ENCODE measurements around the gene UQCR10. TPM values are rescaled to one million over a fixed set of nuclear protein-coding genes. Genes with fewer than 3 reads are reported as not detected.

Gene UQCR10
- total RNA-seq, 1 donor from 2014 or later: 42.4 TPM

- Histone ChIP-seq H3K36me3 (ENCODE audit: control insufficient read depth, insufficient read depth, low read length) (peaks cover 20% of the 10 kb centered on the region), H3K27me3 (ENCODE audit: control insufficient read depth, insufficient read depth, low read length) (no peaks in the 10 kb centered on the region), H3K4me3 (ENCODE audit: low read depth, low read length) (no peak overlapping the region)
- FAIRE-seq: no peak
- DNase-seq (ENCODE audit: low read depth): no peak
- TF ChIP-seq, protein P1, sequence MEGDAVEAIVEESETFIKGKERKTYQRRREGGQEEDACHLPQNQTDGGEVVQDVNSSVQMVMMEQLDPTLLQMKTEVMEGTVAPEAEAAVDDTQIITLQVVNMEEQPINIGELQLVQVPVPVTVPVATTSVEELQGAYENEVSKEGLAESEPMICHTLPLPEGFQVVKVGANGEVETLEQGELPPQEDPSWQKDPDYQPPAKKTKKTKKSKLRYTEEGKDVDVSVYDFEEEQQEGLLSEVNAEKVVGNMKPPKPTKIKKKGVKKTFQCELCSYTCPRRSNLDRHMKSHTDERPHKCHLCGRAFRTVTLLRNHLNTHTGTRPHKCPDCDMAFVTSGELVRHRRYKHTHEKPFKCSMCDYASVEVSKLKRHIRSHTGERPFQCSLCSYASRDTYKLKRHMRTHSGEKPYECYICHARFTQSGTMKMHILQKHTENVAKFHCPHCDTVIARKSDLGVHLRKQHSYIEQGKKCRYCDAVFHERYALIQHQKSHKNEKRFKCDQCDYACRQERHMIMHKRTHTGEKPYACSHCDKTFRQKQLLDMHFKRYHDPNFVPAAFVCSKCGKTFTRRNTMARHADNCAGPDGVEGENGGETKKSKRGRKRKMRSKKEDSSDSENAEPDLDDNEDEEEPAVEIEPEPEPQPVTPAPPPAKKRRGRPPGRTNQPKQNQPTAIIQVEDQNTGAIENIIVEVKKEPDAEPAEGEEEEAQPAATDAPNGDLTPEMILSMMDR (IDR thresholded peaks at IDR 0.05; ENCODE audit: insufficient read depth, low read length, severe bottlenecking): no peak
These were observed 18.9 kb downstream of the UQCR10 start for GRCh38 chr22:29786031-29786430.

- no peaks in the 10 kb centered on the region for H3K27me3 ChIP-seq (ENCODE audit: control insufficient read depth, insufficient read depth, low read length)
- no peak overlapping the region for H3K4me3 ChIP-seq (ENCODE audit: low read depth, low read length)
- TF ChIP-seq, protein P1 (IDR thresholded peaks at IDR 0.05; ENCODE audit: insufficient read depth, low read length, severe bottlenecking): no peak
- peak; percentile 71 for DNase-seq (ENCODE audit: low read depth)
- FAIRE-seq: no peak
- peaks cover 23% of the 10 kb centered on the region for H3K36me3 ChIP-seq (ENCODE audit: control insufficient read depth, insufficient read depth, low read length)
These were observed 20.3 kb downstream of the UQCR10 start for GRCh38 chr22:29787371-29787980.

DNA sequence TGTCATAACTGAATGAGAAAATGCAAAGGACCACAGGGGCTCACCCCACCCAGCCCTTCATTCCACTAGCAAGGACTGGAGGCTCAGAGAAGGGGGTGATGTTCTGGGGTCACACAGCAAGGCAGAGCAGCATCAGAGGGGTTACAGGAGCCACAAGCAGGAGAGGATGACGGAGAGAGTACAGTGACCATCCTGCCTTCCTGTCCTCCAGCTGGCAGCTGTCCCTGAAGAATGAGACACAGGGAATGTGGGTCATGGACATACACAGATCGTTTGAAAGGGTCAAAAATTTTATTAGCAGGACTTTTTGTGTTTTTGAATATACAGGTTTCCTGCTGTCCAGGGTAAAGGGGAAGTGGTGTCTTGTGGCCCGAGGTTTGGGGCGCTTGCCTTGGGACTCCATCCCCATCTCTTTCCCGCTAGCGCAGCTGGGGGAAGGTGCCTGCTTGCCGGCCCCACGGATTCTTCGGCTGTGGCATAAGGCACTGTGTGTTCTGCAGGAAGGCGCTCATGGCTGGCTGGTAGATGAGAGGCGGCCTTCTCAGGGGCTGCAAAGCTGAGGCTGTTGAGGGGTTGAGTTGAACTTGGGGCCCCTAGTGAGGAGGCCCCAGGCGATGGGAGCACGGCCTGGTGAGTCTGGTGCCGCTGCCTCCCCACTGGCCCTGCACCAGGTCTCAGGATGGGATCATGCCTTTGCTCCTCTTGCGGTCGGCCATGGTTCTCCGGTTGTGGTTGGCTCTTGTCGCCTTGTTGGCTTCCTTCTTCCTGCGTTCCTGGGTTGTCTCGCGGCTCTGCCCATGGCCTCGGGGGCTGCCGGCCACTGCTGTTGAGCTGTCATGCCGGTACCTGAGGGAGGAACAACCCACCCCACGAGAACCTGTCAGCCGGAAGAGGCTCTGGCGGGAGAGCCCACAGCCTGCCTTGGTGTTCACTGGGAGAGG lies 21.4 kb downstream of the UQCR10 start:
- DNase-seq (ENCODE audit: low read depth): no peak
- TF ChIP-seq, protein P1 (IDR thresholded peaks at IDR 0.05; ENCODE audit: insufficient read depth, low read length, severe bottlenecking): no peak
- peaks cover 28% of the 10 kb centered on the region for H3K36me3 ChIP-seq (ENCODE audit: control insufficient read depth, insufficient read depth, low read length)
- H3K4me3 ChIP-seq (ENCODE audit: low read depth, low read length): no peak overlapping the region
- no peaks in the 10 kb centered on the region for H3K27me3 ChIP-seq (ENCODE audit: control insufficient read depth, insufficient read depth, low read length)
- no peak for FAIRE-seq

GRCh38 chr22:29790061-29790460 lies 22.9 kb downstream of the UQCR10 start:
- H3K36me3 ChIP-seq (ENCODE audit: control insufficient read depth, insufficient read depth, low read length): peaks cover 28% of the 10 kb centered on the region
- DNase-seq (ENCODE audit: low read depth): no peak
- H3K27me3 ChIP-seq (ENCODE audit: control insufficient read depth, insufficient read depth, low read length): no peaks in the 10 kb centered on the region
- no peak for FAIRE-seq
- no peak overlapping the region for H3K4me3 ChIP-seq (ENCODE audit: low read depth, low read length)
- TF ChIP-seq, protein P1 (IDR thresholded peaks at IDR 0.05; ENCODE audit: insufficient read depth, low read length, severe bottlenecking): no peak

DNA sequence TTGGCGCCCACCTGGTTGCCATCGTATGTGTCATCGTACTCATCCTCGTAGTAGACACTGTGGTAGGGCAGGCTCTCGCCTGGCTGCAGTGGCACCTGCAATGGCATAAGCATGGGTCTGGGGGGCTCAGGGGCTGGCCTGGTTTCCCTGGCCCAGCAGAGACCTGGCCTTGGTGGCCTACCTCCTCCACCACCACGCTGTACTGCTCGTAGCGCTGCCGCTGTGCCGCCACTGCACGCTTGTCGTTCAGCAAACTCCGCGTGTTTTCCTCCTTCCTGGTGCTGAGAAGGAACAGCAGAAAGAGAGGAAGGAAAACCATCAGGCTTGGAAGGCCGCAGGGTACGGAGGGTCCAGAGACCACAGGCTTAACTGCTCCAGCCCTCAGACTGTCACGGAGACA lies 26.2 kb downstream of the UQCR10 start:
- DNase-seq (ENCODE audit: low read depth) (no peak), FAIRE-seq (no peak)
- Histone ChIP-seq H3K36me3 (ENCODE audit: control insufficient read depth, insufficient read depth, low read length) (peaks cover 30% of the 10 kb centered on the region), H3K27me3 (ENCODE audit: control insufficient read depth, insufficient read depth, low read length) (no peaks in the 10 kb centered on the region), H3K4me3 (ENCODE audit: low read depth, low read length) (no peak overlapping the region)
- TF ChIP-seq, protein P1 (IDR thresholded peaks at IDR 0.05; ENCODE audit: insufficient read depth, low read length, severe bottlenecking): no peak

Measured in bronchial epithelial cell (primary cell).